B cell (primary cell): ENCODE results near the gene ATP8B3. TPM values are rescaled to one million over a fixed set of nuclear protein-coding genes. Genes with fewer than 3 reads are reported as not detected.

Experiments used
- ATAC-seq: fragments of 200-7000 bp; cut with Tn5 transposase; one replicate; pipeline ENCODE4 v1.10.0; 2021; ENCODE audit warnings: low read depth, mild to moderate bottlenecking, moderate number of reproducible peaks, moderate library complexity
- CTCF ChIA-PET: fragments of 350-600 bp; sonication (Branson Sonifier 250); formaldehyde crosslinking; loops from one replicate; lab custom pipeline; 2021; ENCODE audit warnings: antibody characterized with exemption, inconsistent platforms; lab: Charles Lee
- POLR2A ChIA-PET: fragments of 350-600 bp; sonication (Branson Sonifier 250); formaldehyde crosslinking; loops from one replicate; lab custom pipeline; 2021; ENCODE audit warnings: antibody characterized with exemption; lab: Charles Lee
- DNase-seq: peaks from one replicate; pipeline ENCODE4 v3.0.0; 2013
- H2AFZ ChIP-seq: 2 replicates; pipeline ENCODE4 v1.6.1; 2012; ENCODE audit warnings: mild to moderate bottlenecking, low read depth, low read length; ENCODE audit not compliant: insufficient read depth, poor library complexity, severe bottlenecking
- H3K27ac ChIP-seq, 2 donors: 1 replicate in 1 of 2; 2 replicates in 1 of 2; pipeline ENCODE4 v1.5.1; 2012 to 2013; ENCODE audit warnings: low read length in 2 of 2, mild to moderate bottlenecking in 2 of 2, moderate library complexity in 1 of 2
- H3K27me3 ChIP-seq, 4 experiments: fragments of 200-600 bp in 1 of 4; sonication (generic) in 1 of 4; replicated peaks in 1 of 4; 1 replicate in 2 of 4; 2 replicates in 2 of 4; pipeline versions ENCODE4 v1.6.1 to v1.7.0; 2013 to 2016; ENCODE audit warnings: low read length in 3 of 4, mild to moderate bottlenecking in 2 of 4, mixed read lengths in 1 of 4, moderate library complexity in 1 of 4; ENCODE audit not compliant: insufficient read depth in 4 of 4, control insufficient read depth in 3 of 4; ENCODE audit errors: control extremely low read depth in 1 of 4
- H3K36me3 ChIP-seq, 2 experiments: replicated peaks in 1 of 2; 1 replicate in 1 of 2; 2 replicates in 1 of 2; pipeline versions ENCODE4 v1.6.1 to v1.7.1; 2013; ENCODE audit warnings: low read length in 1 of 2; ENCODE audit not compliant: insufficient read depth in 2 of 2, control insufficient read depth in 1 of 2; ENCODE audit errors: control extremely low read depth in 1 of 2, extremely low read depth in 1 of 2
- H3K4me1 ChIP-seq, 2 donors: fragments of 200-600 bp in 1 of 2; sonication (generic) in 1 of 2; 1 replicate in 1 of 2; 2 replicates in 1 of 2; pipeline versions ENCODE4 v1.5.1 to v1.6.1; 2013 to 2017; ENCODE audit warnings: low read length in 2 of 2; ENCODE audit not compliant: control insufficient read depth in 2 of 2, insufficient read depth in 2 of 2
- H3K4me2 ChIP-seq: replicated peaks from 2 replicates; pipeline ENCODE3; 2012; ENCODE audit warnings: mild to moderate bottlenecking, low read depth, low read length; ENCODE audit not compliant: poor library complexity, severe bottlenecking
- H3K4me3 ChIP-seq, 5 experiments: fragments of 200-600 bp in 1 of 5; sonication (generic) in 1 of 5; 1 replicate in 3 of 5; 2 replicates in 2 of 5; pipeline versions ENCODE4 v1.5.1 to v1.7.0; 2011 to 2016; ENCODE audit warnings: low read length in 4 of 5, mild to moderate bottlenecking in 4 of 5, low read depth in 2 of 5, control low read depth in 1 of 5, moderate library complexity in 1 of 5; ENCODE audit not compliant: insufficient read depth in 1 of 5; ENCODE audit errors: control extremely low read depth in 1 of 5, extremely low read depth in 1 of 5
- H3K79me2 ChIP-seq: fragments of 200-600 bp; sonication (generic); one replicate; pipeline ENCODE4 v1.6.0; 2016; ENCODE audit warnings: low read length; ENCODE audit not compliant: control insufficient read depth, insufficient read depth
- H3K9ac ChIP-seq: fragments of 200-600 bp; sonication (generic); 2 replicates; pipeline ENCODE4 v1.6.1; 2017; ENCODE audit warnings: mild to moderate bottlenecking, low read length, moderate library complexity
- H3K9me3 ChIP-seq, 3 donors: one replicate each; pipeline versions ENCODE4 v1.6.1 to v1.7.1; 2013; ENCODE audit warnings: low read length in 2 of 3; ENCODE audit not compliant: control insufficient read depth in 2 of 3, insufficient read depth in 1 of 3; ENCODE audit errors: control extremely low read depth in 1 of 3
- H4K20me1 ChIP-seq: 2 replicates; pipeline ENCODE4 v1.6.0; 2012; ENCODE audit warnings: mild to moderate bottlenecking, low read length; ENCODE audit not compliant: insufficient read depth, control insufficient read depth, poor library complexity, severe bottlenecking
- H3K27ac Mint-ChIP-seq: one replicate; pipeline ENCODE4 v1.8.0; 2021; ENCODE audit warnings: mixed read lengths
- H3K27me3 Mint-ChIP-seq: one replicate; pipeline ENCODE4 v1.8.0; 2021; ENCODE audit warnings: mixed read lengths
- H3K4me1 Mint-ChIP-seq: one replicate; pipeline ENCODE4 v1.8.0; 2021; ENCODE audit warnings: mixed read lengths
- H3K4me3 Mint-ChIP-seq: one replicate; pipeline ENCODE4 v1.8.0; 2021; ENCODE audit warnings: mixed read lengths
- H3K9me3 Mint-ChIP-seq: one replicate; pipeline ENCODE4 v1.8.0; 2022; ENCODE audit warnings: mixed read lengths; ENCODE audit not compliant: insufficient read depth
- CTCF ChIP-seq: fragments of 200-600 bp; IDR thresholded peaks from one replicate; pipeline ENCODE4 v1.8.0; 2022; ENCODE audit warnings: antibody characterized with exemption, mild to moderate bottlenecking
- EZH2 ChIP-seq: IDR thresholded peaks from 2 replicates; pipeline ENCODE4 v1.6.1; 2012; ENCODE audit warnings: borderline replicate concordance, low read depth, mild to moderate bottlenecking, moderate library complexity, low read length; ENCODE audit not compliant: insufficient read depth, poor library complexity, severe bottlenecking
- WGBS: methylation state at CpG from one replicate; pipeline ENCODE4 v1.1.5; 2013; ENCODE audit warnings: missing lambda C conversion rate; ENCODE audit not compliant: insufficient coverage; 5-methylcytosine and 5-hydroxymethylcytosine counted together
- intact Hi-C: fragments of 100-400 bp; cut with micrococcal nuclease; formaldehyde crosslinking; loops from one replicate; pipeline ENCODE4 v1.10.0; 2022
- polyA plus RNA-seq: library from polyadenylated mRNA; depleted of rRNA; stranded (reverse); fragments of >200 nt; gene quantifications from 2 replicates; pipeline ENCODE4 v1.2.3, GENCODE V29; 2012
- total RNA-seq, 2 donors: library from RNA; stranded (reverse); fragments of 120-200 nt in 1 of 2; gene quantifications; 1 replicate in 1 of 2; 2 replicates in 1 of 2; pipeline versions ENCODE4 v1.2.3 to v1.2.4, GENCODE V29; 2013 to 2022

The ATP8B3 gene
- total and polyA plus RNA-seq, 2 donors (not counting 1 experiment from before 2014, with no cell fraction given): 0.89 to 5.1 TPM

- ChIA-PET POLR2A (no interaction called here), CTCF (interaction anchor here (0.7 to 2.0 kb wide), 3 partner anchors 96 to 222 kb away, joined by 7 to 10 read pairs (median 8); partner anchors contain the start of gene UQCR11)
- no peak for ATAC-seq
- H2AFZ ChIP-seq: no peak overlapping the region
- no peak overlapping the region for H3K4me2 ChIP-seq
- H4K20me1 ChIP-seq: no peaks in the 10 kb centered on the region
- WGBS: 25% methylated on average over 9 of the region's 13 CpGs
- no peak overlapping the region for H3K9ac ChIP-seq
- no peak overlapping the region for H3K27ac ChIP-seq
- H3K36me3 ChIP-seq: no peaks in the 10 kb centered on the region
- H3K27me3 ChIP-seq: peaks cover 0 to 86% (median 69%) of the 10 kb centered on the region in 4 experiments
- TF ChIP-seq EZH2 (no peak), CTCF (no peak)
- no peak overlapping the region for H3K4me3 Mint-ChIP-seq
- peaks cover 3% of the 10 kb centered on the region for H3K9me3 Mint-ChIP-seq
- intact Hi-C loops: loop anchor here (5.0 kb wide), 1 partner anchor 161 kb away; the partner anchor contains the start of gene UQCR11
- H3K4me1 Mint-ChIP-seq: peaks cover 4% of the 10 kb centered on the region
- peaks cover 68% of the 10 kb centered on the region for H3K27me3 Mint-ChIP-seq
- no peak overlapping the region for H3K4me3 ChIP-seq
- peaks cover 16 to 34% of the 10 kb centered on the region in 2 donors for H3K4me1 ChIP-seq
- no peaks in the 10 kb centered on the region for H3K79me2 ChIP-seq
- no peak for DNase-seq
- no peak overlapping the region for H3K27ac Mint-ChIP-seq
- peaks cover 0 to 77% (median 14%) of the 10 kb centered on the region in 3 donors for H3K9me3 ChIP-seq
These were observed 43.8 kb downstream of the ATP8B3 start for GRCh38 chr19:1768248-1768647.

DNA sequence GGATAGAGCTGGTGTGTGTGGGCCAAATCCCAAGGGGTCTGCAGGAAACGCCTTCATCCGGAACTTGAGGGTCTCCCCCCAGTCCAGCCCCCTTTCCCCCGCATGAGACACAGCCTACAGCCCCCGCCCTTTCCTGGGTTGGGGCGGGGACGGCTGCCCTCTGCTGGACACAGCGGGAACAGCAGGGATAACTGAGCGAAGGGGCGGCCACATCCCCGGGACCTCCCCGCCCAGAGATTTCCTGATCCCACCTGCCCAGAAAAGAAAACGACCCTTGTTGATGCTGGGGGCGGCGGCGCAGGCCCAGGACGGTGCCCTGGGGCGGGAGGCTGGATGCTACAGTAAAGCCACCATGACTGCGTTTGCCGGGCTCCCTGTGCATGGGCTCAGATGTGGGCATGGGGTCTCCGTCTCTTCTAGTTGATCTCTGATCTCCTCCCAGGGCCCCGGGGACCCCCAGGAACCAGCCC is 44.6 kb downstream of the ATP8B3 start:
- ATAC-seq: peak; percentile 84
- CTCF ChIA-PET: interaction anchor here (0.6 to 3.7 kb wide), 13 partner anchors 11 to 225 kb away, joined by 3 to 28 read pairs (median 4); partner anchors contain the start of gene UQCR11
- Histone ChIP-seq H2AFZ (no peak overlapping the region), H4K20me1 (no peaks in the 10 kb centered on the region), H3K27ac (no peak overlapping the region), H3K4me2 (peak overlapping the region; percentile 7), H3K9me3 (peaks cover 0 to 82% (median 14%) of the 10 kb centered on the region in 3 donors), H3K27me3 (peaks cover 0 to 89% (median 69%) of the 10 kb centered on the region in 4 experiments), H3K4me3 (no peak overlapping the region), H3K36me3 (no peaks in the 10 kb centered on the region), H3K79me2 (no peaks in the 10 kb centered on the region), H3K4me1 (peaks cover 16 to 34% of the 10 kb centered on the region in 2 donors), H3K9ac (no peak overlapping the region)
- POLR2A ChIA-PET: no interaction called here
- Mint-ChIP-seq H3K27me3 (peaks cover 62% of the 10 kb centered on the region), H3K9me3 (peaks cover 3% of the 10 kb centered on the region), H3K4me3 (no peak overlapping the region), H3K4me1 (peaks cover 4% of the 10 kb centered on the region), H3K27ac (no peak overlapping the region)
- 6% methylated on average over 17 of the region's 21 CpGs for whole genome bisulfite sequencing
- TF ChIP-seq EZH2 (no peak), CTCF (peak; percentile 93)
- peak; percentile 76 for DNase-seq
- intact Hi-C loops: loop anchor here (1.0 to 5.0 kb wide), 4 partner anchors 95 to 221 kb away; partner anchors contain the start of gene UQCR11
